HepG2 (cell line): ENCODE measurements around the gene P3H4. TPM values are rescaled to one million over a fixed set of nuclear protein-coding genes. Genes with fewer than 3 reads are reported as not detected.

Experiments used
- ATAC-seq: fragments of 200-7000 bp; cut with Tn5 transposase; 3 replicates; pipeline ENCODE4 v1.9.1; 2020; ENCODE audit warnings: mild to moderate bottlenecking, moderate library complexity
- BruUV-seq: library from RNA; stranded (reverse); fragments of 400-500 nt; replicated peaks from 2 replicates; lab custom pipeline; 2021; lab: Mats Ljungman, UMichigan
- CTCF ChIA-PET: fragments of 300-600 bp; formaldehyde crosslinking; extraction: SDS; loops from one replicate; lab custom pipeline; 2021; ENCODE audit warnings: low total read pairs, inconsistent platforms, low intra/inter-chr PET ratio; lab: Yijun Ruan, JAX
- POLR2A ChIA-PET: fragments of 350-600 bp; sonication (Branson Sonifier 250); formaldehyde crosslinking; loops from one replicate; lab custom pipeline; 2020; ENCODE audit warnings: antibody characterized with exemption, inconsistent platforms; lab: Yijun Ruan, JAX
- DNase-seq: peaks from one replicate; pipeline ENCODE4 v3.0.0-alpha.2; 2015; ENCODE audit warnings: low spot score
- FAIRE-seq: peaks from 3 replicates; lab custom pipeline; 2011; peaks lifted over from hg19 to GRCh38; lab: Jason Lieb, UNC
- H2AFZ ChIP-seq: one replicate; pipeline ENCODE4 v1.6.1; 2011; ENCODE audit warnings: low read length, inconsistent platforms
- H3K27ac ChIP-seq: fragments of 300-600 bp; 3 replicates; pipeline ENCODE4 v1.8.0; 2011; ENCODE audit warnings: mixed run types, mild to moderate bottlenecking, mixed read lengths, low read length, inconsistent platforms; ENCODE audit not compliant: insufficient read depth; ENCODE audit errors: extremely low read length
- H3K27me3 ChIP-seq, 2 experiments: fragments of 200-600 bp in 1 of 2; 2 replicates in 1 of 2; 3 replicates in 1 of 2; pipeline versions ENCODE4 v1.6.0 to v1.8.0; 2011; ENCODE audit warnings: low read length in 2 of 2, mild to moderate bottlenecking in 2 of 2, moderate library complexity in 2 of 2, inconsistent platforms in 1 of 2; ENCODE audit not compliant: insufficient read depth in 2 of 2, control insufficient read depth in 1 of 2
- H3K36me3 ChIP-seq, 2 experiments: fragments of 200-600 bp in 1 of 2; replicated peaks in 1 of 2; 2 replicates in 1 of 2; 3 replicates in 1 of 2; pipeline versions ENCODE4 v1.5.1 to v1.8.0; 2011; ENCODE audit warnings: low read length in 2 of 2, inconsistent platforms in 1 of 2; ENCODE audit not compliant: insufficient read depth in 2 of 2, control insufficient read depth in 1 of 2
- H3K4me1 ChIP-seq: 2 replicates; pipeline ENCODE4 v1.5.1; 2012; ENCODE audit warnings: low read length, inconsistent platforms; ENCODE audit not compliant: insufficient read depth
- H3K4me2 ChIP-seq: 2 replicates; pipeline ENCODE4 v1.6.0; 2011; ENCODE audit warnings: low read depth, low read length, inconsistent platforms
- H3K4me3 ChIP-seq, 3 experiments: fragments of 200-600 bp in 1 of 3; sonication (generic), shearing (Covaris generic) in 1 of 3; replicated peaks in 1 of 3; 2 replicates each; pipeline ENCODE4 v1.5.1; 2011 to 2016; ENCODE audit warnings: low read length in 3 of 3, inconsistent platforms in 2 of 3, low read depth in 2 of 3, mild to moderate bottlenecking in 2 of 3, control low read depth in 1 of 3, mixed read lengths in 1 of 3; ENCODE audit not compliant: insufficient read depth in 1 of 3
- H3K79me2 ChIP-seq: one replicate; pipeline ENCODE4 v1.6.1; 2011; ENCODE audit warnings: low read length, inconsistent platforms; ENCODE audit not compliant: insufficient read depth
- H3K9ac ChIP-seq: 2 replicates; pipeline ENCODE4 v1.6.0; 2011; ENCODE audit warnings: mild to moderate bottlenecking, low read depth, low read length, inconsistent platforms; ENCODE audit not compliant: insufficient read depth
- H3K9me3 ChIP-seq: 2 replicates; pipeline ENCODE4 v1.5.1; 2012; ENCODE audit warnings: mild to moderate bottlenecking, low read length
- H4K20me1 ChIP-seq: 2 replicates; pipeline ENCODE4 v1.6.0; 2011; ENCODE audit warnings: inconsistent platforms, mild to moderate bottlenecking, low read length, moderate library complexity; ENCODE audit not compliant: insufficient read depth
- ARNTL ChIP-seq: sonication (generic); formaldehyde crosslinking; IDR thresholded peaks from 2 replicates; pipeline ENCODE4 v1.4.0; 2020; ENCODE audit warnings: mild to moderate bottlenecking, missing genetic modification reagents
- CCAR2 ChIP-seq: fragments of 200-400 bp; formaldehyde crosslinking; optimal IDR thresholded peaks from 2 replicates; pipeline ENCODE3; 2018; ENCODE audit warnings: low read depth, mild to moderate bottlenecking, low read length, moderate library complexity
- ISX ChIP-seq: sonication (generic); formaldehyde crosslinking; conservative IDR thresholded peaks from 2 replicates; pipeline ENCODE4 v1.5.0; 2020; ENCODE audit warnings: missing genetic modification reagents
- MBNL3 ChIP-seq: fragments of 250-450 bp; sonication (Bioruptor Pico); conservative IDR thresholded peaks from 2 replicates; pipeline ENCODE4 v1.8.0; 2022; ENCODE audit warnings: mild to moderate bottlenecking, inconsistent platforms
- MIER3 ChIP-seq: IDR thresholded peaks from 2 replicates; pipeline ENCODE4 v1.6.1; 2016; ENCODE audit warnings: missing compliant biosample characterization, borderline replicate concordance
- PHF5A ChIP-seq: IDR thresholded peaks from one replicate; pipeline ENCODE4 v1.6.1; 2018; ENCODE audit warnings: low read depth, missing genetic modification reagents; ENCODE audit not compliant: unreplicated experiment
- ZBTB8A ChIP-seq: sonication (generic); formaldehyde crosslinking; IDR thresholded peaks from 2 replicates; pipeline ENCODE4 v1.4.0; 2020; ENCODE audit warnings: mild to moderate bottlenecking, low read depth, missing genetic modification reagents, borderline replicate concordance
- ZFP36 ChIP-seq: fragments of 150-350 bp; IDR thresholded peaks from 2 replicates; pipeline ENCODE4 v1.6.1; 2018; ENCODE audit warnings: borderline replicate concordance, low read length, low read depth; ENCODE audit not compliant: partially characterized antibody
- ZMYM3 ChIP-seq: sonication (generic); formaldehyde crosslinking; IDR thresholded peaks from 2 replicates; pipeline ENCODE4 v1.5.1; 2020; ENCODE audit warnings: mild to moderate bottlenecking, missing genetic modification reagents
- ZNF121 ChIP-seq: sonication (generic); formaldehyde crosslinking; IDR thresholded peaks from 2 replicates; pipeline ENCODE4 v1.5.0; 2020; ENCODE audit warnings: mild to moderate bottlenecking, missing genetic modification reagents
- ZZZ3 ChIP-seq: sonication (generic); formaldehyde crosslinking; IDR thresholded peaks from 2 replicates; pipeline ENCODE4 v1.4.0; 2020; ENCODE audit warnings: missing genetic modification reagents, mild to moderate bottlenecking, borderline replicate concordance
- WGBS: methylation state at CpG from one replicate; pipeline ENCODE4 v1.1.6; 2017; ENCODE audit warnings: low lambda C conversion rate; 5-methylcytosine and 5-hydroxymethylcytosine counted together
- in situ Hi-C: cut with HindIII; loops from 2 replicates; pipeline ENCODE4 v1.10.0; 2017; ENCODE audit warnings: low pct_unique_long_range_greater_than_20kb; ENCODE audit not compliant: extremely low pct_ligation_motif_present
- intact Hi-C: fragments of 100-400 bp; cut with micrococcal nuclease; formaldehyde crosslinking; loops from one replicate; pipeline ENCODE4 v1.10.0; 2022; ENCODE audit not compliant: unreplicated experiment
- polyA plus RNA-seq, 8 experiments: library from polyadenylated mRNA; depleted of rRNA in 3 of 8; stranded (reverse) in 7 of 8; unstranded in 1 of 8; fragments of >200 nt; fragmentation: Illumina TruSeq in 4 of 8; extraction: Trizol in 4 of 8; gene quantifications; 2 replicates each; pipeline versions ENCODE4 v1.2.1 to v1.2.3, GENCODE V29; 2011 to 2016; ENCODE audit warnings: low read depth in 4 of 8, missing spikeins in 1 of 8, mixed read lengths in 1 of 8; ENCODE audit not compliant: insufficient read depth in 1 of 8
- total RNA-seq, 5 experiments: library from RNA; depleted of rRNA; stranded (reverse); fragments of >200 nt; fragmentation: Illumina TruSeq; extraction: Trizol; gene quantifications; 2 replicates each; pipeline ENCODE4 v1.2.3, GENCODE V29; 2016; ENCODE audit warnings: low read depth in 1 of 5
- TF ChIP-seq, protein P1 (sequence below): fragments of 450-650 bp; IDR thresholded peaks from 2 replicates; pipeline ENCODE4 v1.6.1; 2016
- TF ChIP-seq, protein P2 (sequence below): sonication (generic); formaldehyde crosslinking; IDR thresholded peaks from 2 replicates; pipeline ENCODE4 v1.4.0; 2020; ENCODE audit warnings: missing genetic modification reagents
- TF ChIP-seq, protein P3 (sequence below): sonication (generic); formaldehyde crosslinking; IDR thresholded peaks from 2 replicates; pipeline ENCODE4 v1.5.1; 2020; ENCODE audit warnings: missing genetic modification reagents, mild to moderate bottlenecking, borderline replicate concordance

The P3H4 gene
- total and polyA plus RNA-seq, 2 of the 13 experiments (the other 11 are each of a cell fraction or from before 2014, with no cell fraction given): 37.1 to 50.6 TPM

- ChIA-PET CTCF (no interaction called here), POLR2A (interaction anchor here (1.4 to 2.8 kb wide), 3 partner anchors 14 to 92 kb away, joined by 3 to 14 read pairs (median 4); partner anchors contain the start of genes EIF1 and P3H4)
- peaks cover 3% of the 10 kb centered on the region for H4K20me1 ChIP-seq
Observed at GRCh38 chr17:41779954-41780353, 31.8 kb downstream of the P3H4 start.

GRCh38 chr17:41777574-41778188 lies 34.1 kb downstream of the P3H4 start:
- no peaks in the 10 kb centered on the region for H3K9me3 ChIP-seq
- no TSS peak for BruUV-seq
- ATAC-seq: peak; percentile 61
- FAIRE-seq: peak; percentile 89
- in situ Hi-C loops: no loop called here
- POLR2A ChIA-PET: interaction anchor here (0.8 to 3.6 kb wide), 21 partner anchors 8 to 188 kb away, joined by 3 to 95 read pairs (median 5); partner anchors contain the start of genes EIF1, FKBP10, HAP1 and JUP
- peak overlapping the region; percentile 24 to 60 (median 42) for H3K4me3 ChIP-seq
- peaks cover 60% of the 10 kb centered on the region for H3K4me1 ChIP-seq
- H3K27ac ChIP-seq: peak overlapping the region; percentile 75
- H2AFZ ChIP-seq: no peak overlapping the region
- intact Hi-C loops: loop anchor here (1.0 kb wide), 3 partner anchors 9 to 182 kb away; partner anchors contain the start of gene JUP
- no peaks in the 10 kb centered on the region for H3K27me3 ChIP-seq
- CTCF ChIA-PET: interaction anchor here (1.2 to 1.4 kb wide), 2 partner anchors 8 to 24 kb away, joined by 5 read pairs; partner anchors contain the start of gene JUP
- no peaks in the 10 kb centered on the region; a peak in 1 of 5 replicates for H3K36me3 ChIP-seq
- peak overlapping the region; percentile 64 for H3K9ac ChIP-seq
- no peaks in the 10 kb centered on the region; the same call in 1 of the 2 replicates for H4K20me1 ChIP-seq
- peak; percentile 77 for DNase-seq
- WGBS: 4% methylated on average over 12 of the region's 12 CpGs
- H3K4me2 ChIP-seq: peak overlapping the region; percentile 84
- H3K79me2 ChIP-seq: no peaks in the 10 kb centered on the region
- TF ChIP-seq ZBTB8A: no peak
- TF ChIP-seq, protein P1, sequence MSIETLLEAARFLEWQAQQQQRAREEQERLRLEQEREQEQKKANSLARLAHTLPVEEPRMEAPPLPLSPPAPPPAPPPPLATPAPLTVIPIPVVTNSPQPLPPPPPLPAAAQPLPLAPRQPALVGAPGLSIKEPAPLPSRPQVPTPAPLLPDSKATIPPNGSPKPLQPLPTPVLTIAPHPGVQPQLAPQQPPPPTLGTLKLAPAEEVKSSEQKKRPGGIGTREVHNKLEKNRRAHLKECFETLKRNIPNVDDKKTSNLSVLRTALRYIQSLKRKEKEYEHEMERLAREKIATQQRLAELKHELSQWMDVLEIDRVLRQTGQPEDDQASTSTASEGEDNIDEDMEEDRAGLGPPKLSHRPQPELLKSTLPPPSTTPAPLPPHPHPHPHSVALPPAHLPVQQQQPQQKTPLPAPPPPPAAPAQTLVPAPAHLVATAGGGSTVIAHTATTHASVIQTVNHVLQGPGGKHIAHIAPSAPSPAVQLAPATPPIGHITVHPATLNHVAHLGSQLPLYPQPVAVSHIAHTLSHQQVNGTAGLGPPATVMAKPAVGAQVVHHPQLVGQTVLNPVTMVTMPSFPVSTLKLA: no peak
- TF ChIP-seq PHF5A (CRISPR knock-in tag): peak; percentile 26
- TF ChIP-seq, protein P2, sequence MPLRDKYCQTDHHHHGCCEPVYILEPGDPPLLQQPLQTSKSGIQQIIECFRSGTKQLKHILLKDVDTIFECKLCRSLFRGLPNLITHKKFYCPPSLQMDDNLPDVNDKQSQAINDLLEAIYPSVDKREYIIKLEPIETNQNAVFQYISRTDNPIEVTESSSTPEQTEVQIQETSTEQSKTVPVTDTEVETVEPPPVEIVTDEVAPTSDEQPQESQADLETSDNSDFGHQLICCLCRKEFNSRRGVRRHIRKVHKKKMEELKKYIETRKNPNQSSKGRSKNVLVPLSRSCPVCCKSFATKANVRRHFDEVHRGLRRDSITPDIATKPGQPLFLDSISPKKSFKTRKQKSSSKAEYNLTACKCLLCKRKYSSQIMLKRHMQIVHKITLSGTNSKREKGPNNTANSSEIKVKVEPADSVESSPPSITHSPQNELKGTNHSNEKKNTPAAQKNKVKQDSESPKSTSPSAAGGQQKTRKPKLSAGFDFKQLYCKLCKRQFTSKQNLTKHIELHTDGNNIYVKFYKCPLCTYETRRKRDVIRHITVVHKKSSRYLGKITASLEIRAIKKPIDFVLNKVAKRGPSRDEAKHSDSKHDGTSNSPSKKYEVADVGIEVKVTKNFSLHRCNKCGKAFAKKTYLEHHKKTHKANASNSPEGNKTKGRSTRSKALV (CRISPR knock-in tag): peak; percentile 71
- TF ChIP-seq, protein P3, sequence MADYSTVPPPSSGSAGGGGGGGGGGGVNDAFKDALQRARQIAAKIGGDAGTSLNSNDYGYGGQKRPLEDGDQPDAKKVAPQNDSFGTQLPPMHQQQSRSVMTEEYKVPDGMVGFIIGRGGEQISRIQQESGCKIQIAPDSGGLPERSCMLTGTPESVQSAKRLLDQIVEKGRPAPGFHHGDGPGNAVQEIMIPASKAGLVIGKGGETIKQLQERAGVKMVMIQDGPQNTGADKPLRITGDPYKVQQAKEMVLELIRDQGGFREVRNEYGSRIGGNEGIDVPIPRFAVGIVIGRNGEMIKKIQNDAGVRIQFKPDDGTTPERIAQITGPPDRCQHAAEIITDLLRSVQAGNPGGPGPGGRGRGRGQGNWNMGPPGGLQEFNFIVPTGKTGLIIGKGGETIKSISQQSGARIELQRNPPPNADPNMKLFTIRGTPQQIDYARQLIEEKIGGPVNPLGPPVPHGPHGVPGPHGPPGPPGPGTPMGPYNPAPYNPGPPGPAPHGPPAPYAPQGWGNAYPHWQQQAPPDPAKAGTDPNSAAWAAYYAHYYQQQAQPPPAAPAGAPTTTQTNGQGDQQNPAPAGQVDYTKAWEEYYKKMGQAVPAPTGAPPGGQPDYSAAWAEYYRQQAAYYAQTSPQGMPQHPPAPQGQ: no peak
- TF ChIP-seq ZZZ3 (CRISPR knock-in tag): no peak
- TF ChIP-seq MIER3 (CRISPR knock-in tag): no peak
- TF ChIP-seq ZFP36: no peak

More at GRCh38 chr17:41779954-41780353, 31.8 kb downstream of the P3H4 start:
- H3K27me3 ChIP-seq: no peaks in the 10 kb centered on the region
- ATAC-seq: no peak
- FAIRE-seq: no peak
- H3K79me2 ChIP-seq: peaks cover 3% of the 10 kb centered on the region
- H3K4me1 ChIP-seq: peaks cover 49% of the 10 kb centered on the region
- no peak overlapping the region for H3K4me2 ChIP-seq
- in situ Hi-C loops: no loop called here
- no peak overlapping the region for H2AFZ ChIP-seq
- H3K9me3 ChIP-seq: no peaks in the 10 kb centered on the region
- H3K9ac ChIP-seq: no peak overlapping the region
- H3K4me3 ChIP-seq: no peak overlapping the region
- no peak overlapping the region for H3K27ac ChIP-seq
- H3K36me3 ChIP-seq: no peaks in the 10 kb centered on the region; a peak in 1 of 5 replicates
- WGBS: 100% methylated on average over 1 of the region's 1 CpG
- TF ChIP-seq ARNTL (CRISPR knock-in tag) (no peak), ZMYM3 (CRISPR knock-in tag) (peak; percentile 42; the same call in 1 of the 2 replicates), MBNL3 (CRISPR knock-in tag) (no peak), CCAR2 (no peak), ISX (CRISPR knock-in tag) (no peak), ZNF121 (peak; percentile 71)
- TF ChIP-seq, all 625 proteins: peak for 2
- intact Hi-C loops: no loop called here
- no peak for DNase-seq
- BruUV-seq: no TSS peak
